ENCODE results near the gene SIRT4. TPM values are rescaled to one million over a fixed set of nuclear protein-coding genes. Genes with fewer than 3 reads are reported as not detected.

SIRT4 gene
- polyA plus RNA-seq, 1 donor from 2014 or later: 0.74 TPM

GRCh38 chr12:120264904-120265472 is 37.1 kb upstream of the SIRT4 start:
- Mint-ChIP-seq H3K36me3 (no peaks in the 10 kb centered on the region), H3K27ac (no peak overlapping the region), H3K9me3 (no peaks in the 10 kb centered on the region), H3K4me1 (peaks cover 3 to 12% (median 7%) of the 10 kb centered on the region in 3 donors), H3K4me3 (peak overlapping the region; percentile 8 to 93 (median 85)), H3K27me3 (peaks cover 30% of the 10 kb centered on the region)

- Mint-ChIP-seq H3K4me1 (peaks cover 3 to 12% (median 7%) of the 10 kb centered on the region in 3 donors), H3K27me3 (peaks cover 27% of the 10 kb centered on the region), H3K27ac (peak within 1 kb of the TSS in 2 of 3 donors; percentile 27 to 92), H3K36me3 (no peaks in the 10 kb centered on the region), H3K4me3 (peak within 1 kb of the TSS; percentile 82 to 93 (median 88)), H3K9me3 (no peaks in the 10 kb centered on the region)
These were observed 36.5 kb upstream of the SIRT4 start, which contains the start of gene PXN for GRCh38 chr12:120265473-120266179. Gene PXN (minus strand): TSS chr12:120265730. CDS start chr12:120265629, 101 bp downstream.

- Mint-ChIP-seq H3K4me1 (peaks cover 3 to 12% (median 7%) of the 10 kb centered on the region in 3 donors), H3K27me3 (peaks cover 27% of the 10 kb centered on the region), H3K27ac (peak overlapping the region in 2 of 3 donors; percentile 27 to 92), H3K36me3 (no peaks in the 10 kb centered on the region), H3K9me3 (no peaks in the 10 kb centered on the region), H3K4me3 (peak overlapping the region; percentile 82 to 92 (median 86))
These were observed 35.8 kb upstream of the SIRT4 start for GRCh38 chr12:120266180-120266870.

GRCh38 chr12:120267736-120268135 is 34.4 kb upstream of the SIRT4 start:
- Mint-ChIP-seq H3K27me3 (peaks cover 20% of the 10 kb centered on the region), H3K9me3 (no peaks in the 10 kb centered on the region)

GRCh38 chr12:120276734-120277133 is 25.4 kb upstream of the SIRT4 start:
- Mint-ChIP-seq H3K4me3 (no peak overlapping the region), H3K36me3 (no peaks in the 10 kb centered on the region), H3K4me1 (no peaks in the 10 kb centered on the region), H3K27me3 (peaks cover 10% of the 10 kb centered on the region), H3K9me3 (no peaks in the 10 kb centered on the region), H3K27ac (no peak overlapping the region)

More at GRCh38 chr12:120267736-120268135, 34.4 kb upstream of the SIRT4 start:
- H3K4me3 Mint-ChIP-seq: peak overlapping the region in 1 of 4 donors; percentile 38
- no peak overlapping the region for H3K27ac Mint-ChIP-seq
- H3K4me1 Mint-ChIP-seq: peaks cover 3 to 9% (median 7%) of the 10 kb centered on the region in 3 donors
- H3K36me3 Mint-ChIP-seq: no peaks in the 10 kb centered on the region

- Mint-ChIP-seq H3K27me3 (peaks cover 6% of the 10 kb centered on the region), H3K36me3 (no peaks in the 10 kb centered on the region), H3K4me3 (no peak overlapping the region), H3K4me1 (no peaks in the 10 kb centered on the region), H3K9me3 (peaks cover 0 to 1% (median 0%) of the 10 kb centered on the region in 3 donors), H3K27ac (no peak overlapping the region)
These were observed 23.7 kb upstream of the SIRT4 start for GRCh38 chr12:120278137-120279069.

- Mint-ChIP-seq H3K27me3 (peaks cover 6% of the 10 kb centered on the region), H3K4me3 (no peak overlapping the region), H3K4me1 (peaks cover 3 to 4% (median 3%) of the 10 kb centered on the region in 3 donors), H3K27ac (no peak overlapping the region), H3K36me3 (no peaks in the 10 kb centered on the region), H3K9me3 (peaks cover 0 to 1% (median 0%) of the 10 kb centered on the region in 3 donors)
These were observed 18.8 kb upstream of the SIRT4 start for GRCh38 chr12:120283318-120283717.

GRCh38 chr12:120284381-120284780 is 17.7 kb upstream of the SIRT4 start:
- H3K4me3 Mint-ChIP-seq: no peak overlapping the region
- peaks cover 3 to 5% (median 4%) of the 10 kb centered on the region in 3 donors for H3K4me1 Mint-ChIP-seq
- H3K27me3 Mint-ChIP-seq: peaks cover 3% of the 10 kb centered on the region
- H3K36me3 Mint-ChIP-seq: no peaks in the 10 kb centered on the region
- no peak overlapping the region for H3K27ac Mint-ChIP-seq
- peaks cover 0 to 1% (median 0%) of the 10 kb centered on the region in 3 donors for H3K9me3 Mint-ChIP-seq

- Mint-ChIP-seq H3K4me1 (peaks cover 3 to 11% (median 10%) of the 10 kb centered on the region in 3 donors), H3K4me3 (peak overlapping the region in 2 of 4 donors; percentile 20 to 29), H3K9me3 (peaks cover 0 to 1% (median 0%) of the 10 kb centered on the region in 3 donors), H3K27me3 (no peaks in the 10 kb centered on the region), H3K36me3 (no peaks in the 10 kb centered on the region), H3K27ac (peak overlapping the region in 1 of 3 donors; percentile 20)
These were observed 15.2 kb upstream of the SIRT4 start for GRCh38 chr12:120286768-120287490.

GRCh38 chr12:120287491-120287890 is 14.6 kb upstream of the SIRT4 start:
- H3K9me3 Mint-ChIP-seq: no peaks in the 10 kb centered on the region
- H3K27ac Mint-ChIP-seq: no peak overlapping the region

GRCh38 chr12:120290609-120291305 is 11.4 kb upstream of the SIRT4 start:
- H3K27ac Mint-ChIP-seq: peak overlapping the region in 1 of 3 donors; percentile 15
- H3K4me1 Mint-ChIP-seq: peaks cover 0 to 11% (median 10%) of the 10 kb centered on the region in 3 donors
- H3K9me3 Mint-ChIP-seq: no peaks in the 10 kb centered on the region
- H3K36me3 Mint-ChIP-seq: no peaks in the 10 kb centered on the region
- no peaks in the 10 kb centered on the region for H3K27me3 Mint-ChIP-seq
- peak overlapping the region in 3 of 4 donors; percentile 36 to 80 (median 74) for H3K4me3 Mint-ChIP-seq

More at GRCh38 chr12:120287491-120287890, 14.6 kb upstream of the SIRT4 start:
- peaks cover 3 to 11% (median 10%) of the 10 kb centered on the region in 3 donors for H3K4me1 Mint-ChIP-seq
- no peak overlapping the region for H3K4me3 Mint-ChIP-seq
- no peaks in the 10 kb centered on the region for H3K36me3 Mint-ChIP-seq
- H3K27me3 Mint-ChIP-seq: no peaks in the 10 kb centered on the region

GRCh38 chr12:120292411-120292660 is 9.8 kb upstream of the SIRT4 start:
- Mint-ChIP-seq H3K27me3 (no peaks in the 10 kb centered on the region), H3K9me3 (no peaks in the 10 kb centered on the region), H3K4me3 (no peak overlapping the region), H3K27ac (no peak overlapping the region), H3K4me1 (peaks cover 0 to 8% (median 7%) of the 10 kb centered on the region in 3 donors), H3K36me3 (no peaks in the 10 kb centered on the region)
